PFSK-1 (cell line): ENCODE data around the gene KRT73.

Source experiments
- POLR2AphosphoS5 ChIP-seq: IDR thresholded peaks from 2 replicates; pipeline ENCODE4 v1.6.1; 2012; ENCODE audit warnings: low read depth, mild to moderate bottlenecking, control low read depth, low read length, moderate library complexity
- SIN3A ChIP-seq: IDR thresholded peaks from 2 replicates; pipeline ENCODE4 v1.6.1; 2012; ENCODE audit warnings: mild to moderate bottlenecking, low read length, moderate library complexity, borderline replicate concordance; ENCODE audit not compliant: insufficient read depth
- TAF1 ChIP-seq: IDR thresholded peaks from 2 replicates; pipeline ENCODE4 v1.6.1; 2012; ENCODE audit warnings: low read length, control low read depth, borderline replicate concordance; ENCODE audit not compliant: insufficient read depth
- TF ChIP-seq, protein P1 (sequence below), 2 experiments: IDR thresholded peaks; 2 replicates each; pipeline versions ENCODE4 v1.6.1 to v1.8.0; 2011 to 2012; ENCODE audit warnings: low read depth in 2 of 2, low read length in 2 of 2, control low read depth in 1 of 2, inconsistent platforms in 1 of 2, mild to moderate bottlenecking in 1 of 2, moderate library complexity in 1 of 2; ENCODE audit not compliant: insufficient read depth in 1 of 2

DNA sequence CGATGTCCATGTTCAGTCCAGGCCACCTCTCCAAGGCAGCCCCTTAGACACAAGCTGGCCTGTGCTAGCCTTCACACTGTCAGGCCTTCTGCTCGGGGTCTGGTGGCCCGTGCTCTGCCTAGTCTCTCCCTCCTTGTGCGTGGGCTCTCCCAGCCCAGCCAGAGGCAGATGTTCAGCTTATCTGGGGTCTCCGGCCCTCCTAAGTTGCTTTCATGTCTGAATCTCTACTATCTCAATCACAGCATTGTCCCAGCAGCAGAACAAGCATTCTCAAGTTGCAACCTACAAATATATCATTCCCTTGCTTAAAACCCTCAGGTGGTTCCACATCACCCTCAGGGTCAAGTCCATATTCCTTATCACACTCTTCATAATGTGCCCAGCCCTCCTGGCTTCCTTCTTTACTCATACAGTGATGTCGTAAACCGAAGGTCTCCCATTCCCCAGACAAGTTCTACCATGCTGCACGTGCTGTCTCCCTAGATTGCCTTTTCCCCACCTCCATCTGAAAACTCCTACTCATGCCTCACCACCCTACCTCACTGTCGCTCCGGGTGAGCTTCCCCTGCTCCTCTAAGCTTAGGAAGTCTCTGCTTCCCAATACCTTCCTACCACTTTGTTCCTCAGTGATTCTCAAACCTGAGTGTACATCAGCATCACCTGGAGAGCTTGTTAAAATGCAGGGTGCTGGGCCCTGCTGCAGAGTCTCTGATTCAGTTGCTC is 1.5 kb downstream of the KRT73 start:
- TF ChIP-seq POLR2AphosphoS5 (no peak), SIN3A (no peak), TAF1 (no peak)
- TF ChIP-seq, protein P1, sequence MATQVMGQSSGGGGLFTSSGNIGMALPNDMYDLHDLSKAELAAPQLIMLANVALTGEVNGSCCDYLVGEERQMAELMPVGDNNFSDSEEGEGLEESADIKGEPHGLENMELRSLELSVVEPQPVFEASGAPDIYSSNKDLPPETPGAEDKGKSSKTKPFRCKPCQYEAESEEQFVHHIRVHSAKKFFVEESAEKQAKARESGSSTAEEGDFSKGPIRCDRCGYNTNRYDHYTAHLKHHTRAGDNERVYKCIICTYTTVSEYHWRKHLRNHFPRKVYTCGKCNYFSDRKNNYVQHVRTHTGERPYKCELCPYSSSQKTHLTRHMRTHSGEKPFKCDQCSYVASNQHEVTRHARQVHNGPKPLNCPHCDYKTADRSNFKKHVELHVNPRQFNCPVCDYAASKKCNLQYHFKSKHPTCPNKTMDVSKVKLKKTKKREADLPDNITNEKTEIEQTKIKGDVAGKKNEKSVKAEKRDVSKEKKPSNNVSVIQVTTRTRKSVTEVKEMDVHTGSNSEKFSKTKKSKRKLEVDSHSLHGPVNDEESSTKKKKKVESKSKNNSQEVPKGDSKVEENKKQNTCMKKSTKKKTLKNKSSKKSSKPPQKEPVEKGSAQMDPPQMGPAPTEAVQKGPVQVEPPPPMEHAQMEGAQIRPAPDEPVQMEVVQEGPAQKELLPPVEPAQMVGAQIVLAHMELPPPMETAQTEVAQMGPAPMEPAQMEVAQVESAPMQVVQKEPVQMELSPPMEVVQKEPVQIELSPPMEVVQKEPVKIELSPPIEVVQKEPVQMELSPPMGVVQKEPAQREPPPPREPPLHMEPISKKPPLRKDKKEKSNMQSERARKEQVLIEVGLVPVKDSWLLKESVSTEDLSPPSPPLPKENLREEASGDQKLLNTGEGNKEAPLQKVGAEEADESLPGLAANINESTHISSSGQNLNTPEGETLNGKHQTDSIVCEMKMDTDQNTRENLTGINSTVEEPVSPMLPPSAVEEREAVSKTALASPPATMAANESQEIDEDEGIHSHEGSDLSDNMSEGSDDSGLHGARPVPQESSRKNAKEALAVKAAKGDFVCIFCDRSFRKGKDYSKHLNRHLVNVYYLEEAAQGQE (IDR thresholded peaks at IDR 0.05; ENCODE audit: insufficient read depth in 1 of 2, low read depth in 2 of 2, low read length in 2 of 2), result no peak
